Ovary (tissue), 9 donors: ENCODE data around the gene KDM4C. TPM values are rescaled to one million over a fixed set of nuclear protein-coding genes. Genes with fewer than 3 reads are reported as not detected.

Experiments
- DNase-seq, 5 donors: peaks; one replicate each; pipeline ENCODE4 v3.0.0-alpha.2; 2019 to 2020
- H3K27ac ChIP-seq, 2 donors: fragments of 200-600 bp; one replicate each; pipeline versions ENCODE4 v1.5.1 to v1.8.0; 2019 to 2022
- H3K27me3 ChIP-seq: fragments of 200-600 bp; one replicate; pipeline ENCODE4 v1.8.0; 2022
- H3K36me3 ChIP-seq: fragments of 200-600 bp; sonication (generic); one replicate; pipeline ENCODE4 v1.5.1; 2019
- H3K4me1 ChIP-seq: one replicate; pipeline ENCODE4 v1.8.1; 2013; ENCODE audit warnings: mild to moderate bottlenecking, moderate library complexity; ENCODE audit not compliant: insufficient read depth
- H3K4me3 ChIP-seq: fragments of 200-600 bp; sonication (generic); one replicate; pipeline ENCODE4 v1.5.1; 2017
- H3K9me3 ChIP-seq, 2 donors: fragments of 200-600 bp in 1 of 2; sonication (generic) in 1 of 2; one replicate each; pipeline versions ENCODE4 v1.5.1 to v1.8.1; 2013 to 2019; ENCODE audit warnings: mild to moderate bottlenecking in 1 of 2, moderate library complexity in 1 of 2
- CTCF ChIP-seq, 3 donors: fragments of 450-650 bp in 2 of 3; fragments of 200-600 bp in 1 of 3; IDR thresholded peaks; one replicate each; pipeline versions ENCODE4 v1.5.1 to v1.8.0; 2016 to 2022; ENCODE audit warnings: antibody characterized with exemption in 3 of 3, mild to moderate bottlenecking in 1 of 3
- EP300 ChIP-seq: sonication (generic); formaldehyde crosslinking; IDR thresholded peaks from one replicate; pipeline ENCODE4 v1.6.1; 2017; ENCODE audit warnings: antibody characterized with exemption
- POLR2A ChIP-seq: fragments of 450-650 bp; IDR thresholded peaks from one replicate; pipeline ENCODE4 v1.6.1; 2017; ENCODE audit warnings: antibody characterized with exemption, mild to moderate bottlenecking, moderate library complexity
- WGBS, 3 donors: extraction: QIAGEN DNeasy Blood & Tissue Kit in 1 of 3; methylation state at CpG; one replicate each; pipeline versions ENCODE4 v1.1.5 to v1.1.7; 2013 to 2017; 5-methylcytosine and 5-hydroxymethylcytosine counted together
- intact Hi-C, 4 donors: fragments of 100-400 bp; cut with DNase I; formaldehyde crosslinking; loops; one replicate each; pipeline versions ENCODE4 v1.11.0 to v1.15.1; 2022 to 2023
- polyA plus RNA-seq, 2 donors: library from polyadenylated mRNA; stranded (reverse); fragments of 200-250 nt in 1 of 2; fragments of 350-450 nt in 1 of 2; fragmentation: Illumina TruSeq in 1 of 2; extraction: RNeasy Lipid Tissue Mini Kit (QIAGEN cat#74804) in 1 of 2; gene quantifications; one replicate each; pipeline ENCODE4 v1.2.3, GENCODE V29; 2013 to 2014
- total RNA-seq, 7 donors: library from RNA; depleted of rRNA in 2 of 7; stranded (reverse); fragments of >200 nt in 2 of 7; fragmentation: NEBNext Ultra II Directional in 3 of 7; extraction: Animal tissue kit (Norgen Biotek cat#: 25700) in 3 of 7; gene quantifications; one replicate each; pipeline versions ENCODE4 v1.1.0 to v1.2.4, GENCODE V29; 2016 to 2023
- donor health status: DM: no; HTN: no; CAD: no; lungs with moderate emphysema.
- donor health status: DM: no; HTN: no; CAD: no.
- donor health status: Bipolar disorder and iron deficiency.
- donor health status: DM: yes; HTN: yes; CAD: no.
- donor health status: DM: no; HTN: no; CAD: no.
- donor health status: DM: yes; HTN: yes; CAD: no.

The KDM4C gene
- total and polyA plus RNA-seq, 9 donors: 9.5 to 35.6 (median 26.7) TPM

GRCh38 chr9:7153134-7153533 is 395.4 kb downstream of the KDM4C start:
- WGBS, 3 donors: 82 to 95% (median 94%) methylated on average over 4 of the region's 4 CpGs
- intact Hi-C loops: no loop called here
- no peaks in the 10 kb centered on the region for H3K27me3 ChIP-seq
- TF ChIP-seq CTCF (IDR thresholded peaks at IDR 0.05) (no peak), POLR2A (no peak), EP300 (no peak)
- H3K4me3 ChIP-seq: no peak overlapping the region
- no peak overlapping the region for H3K27ac ChIP-seq
- H3K9me3 ChIP-seq: no peaks in the 10 kb centered on the region
- H3K4me1 ChIP-seq: peaks cover 1% of the 10 kb centered on the region
- no peaks in the 10 kb centered on the region for H3K36me3 ChIP-seq
- DNase-seq: no peak

DNA sequence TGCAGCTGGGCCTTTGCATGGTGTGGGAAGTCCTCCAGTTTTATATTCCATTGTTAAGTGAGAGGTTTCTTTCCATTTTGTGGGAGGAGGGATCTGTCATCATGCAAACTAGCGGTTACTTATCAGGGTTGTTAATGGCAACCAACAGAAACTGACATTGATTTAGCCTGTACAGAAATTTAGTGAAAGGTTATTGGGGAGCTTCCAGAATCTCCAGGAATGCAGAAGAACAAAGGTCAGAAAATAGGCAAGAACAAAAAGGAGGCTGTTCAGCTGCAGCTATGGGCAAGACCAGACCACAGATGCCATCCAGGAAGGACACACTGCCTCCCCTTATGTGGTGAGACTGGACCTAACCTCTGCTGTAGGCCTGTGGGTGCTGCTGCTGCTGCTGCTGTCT is 395.8 kb downstream of the KDM4C start:
- Histone ChIP-seq H3K9me3 (no peaks in the 10 kb centered on the region), H3K4me1 (no peaks in the 10 kb centered on the region), H3K27ac (no peak overlapping the region), H3K36me3 (no peaks in the 10 kb centered on the region), H3K27me3 (no peaks in the 10 kb centered on the region), H3K4me3 (no peak overlapping the region)
- intact Hi-C loops: no loop called here
- no peak for DNase-seq
- 35 to 76% (median 69%) methylated on average over 1 of the region's 1 CpG for WGBS, 3 donors
- TF ChIP-seq CTCF (IDR thresholded peaks at IDR 0.05) (no peak), POLR2A (no peak), EP300 (no peak)

- Histone ChIP-seq H3K4me3 (no peak overlapping the region), H3K4me1 (no peaks in the 10 kb centered on the region), H3K27ac (no peak overlapping the region), H3K36me3 (no peaks in the 10 kb centered on the region), H3K27me3 (no peaks in the 10 kb centered on the region), H3K9me3 (no peaks in the 10 kb centered on the region)
- WGBS, 3 donors: 82 to 84% (median 84%) methylated on average over 9 of the region's 9 CpGs
- DNase-seq: no peak
- intact Hi-C loops: no loop called here
- TF ChIP-seq CTCF (IDR thresholded peaks at IDR 0.05) (no peak), POLR2A (no peak), EP300 (no peak)
These were observed 396.3 kb downstream of the KDM4C start for GRCh38 chr9:7154003-7154619.

GRCh38 chr9:7154650-7155049 is 396.9 kb downstream of the KDM4C start:
- no peak for DNase-seq
- TF ChIP-seq EP300 (no peak), POLR2A (no peak), CTCF (IDR thresholded peaks at IDR 0.05) (no peak)
- H3K4me3 ChIP-seq: no peak overlapping the region
- no peaks in the 10 kb centered on the region for H3K4me1 ChIP-seq
- H3K27me3 ChIP-seq: no peaks in the 10 kb centered on the region
- H3K9me3 ChIP-seq: no peaks in the 10 kb centered on the region
- 53 to 68% (median 62%) methylated on average over 4 of the region's 4 CpGs for WGBS, 3 donors
- no peaks in the 10 kb centered on the region for H3K36me3 ChIP-seq
- intact Hi-C loops: no loop called here
- no peak overlapping the region for H3K27ac ChIP-seq
